Liver (tissue), 3 donors: ENCODE measurements around the gene ERICH2.

Experiments
- GABPA ChIP-seq, 2 donors: IDR thresholded peaks in 1 of 2; conservative IDR thresholded peaks in 1 of 2; 2 replicates each; pipeline ENCODE4 v1.6.1; 2016; ENCODE audit warnings: antibody characterized with exemption in 2 of 2, mild to moderate bottlenecking in 1 of 2, moderate library complexity in 1 of 2
- HNF4G ChIP-seq: IDR thresholded peaks from 2 replicates; pipeline ENCODE4 v1.6.1; 2016; ENCODE audit warnings: antibody characterized with exemption
- RAD21 ChIP-seq, 2 donors: IDR thresholded peaks; 2 replicates each; pipeline ENCODE4 v1.6.1; 2016; ENCODE audit warnings: antibody characterized with exemption in 2 of 2, mild to moderate bottlenecking in 2 of 2
- RXRA ChIP-seq, 2 donors: IDR thresholded peaks; 2 replicates each; pipeline ENCODE4 v1.6.1; 2017 to 2018; ENCODE audit warnings: antibody characterized with exemption in 2 of 2, mild to moderate bottlenecking in 1 of 2
- TAF1 ChIP-seq: conservative IDR thresholded peaks from 2 replicates; pipeline ENCODE4 v1.6.1; 2016; ENCODE audit warnings: antibody characterized with exemption, mild to moderate bottlenecking
- YY1 ChIP-seq: IDR thresholded peaks from 2 replicates; pipeline ENCODE4 v1.6.1; 2016; ENCODE audit warnings: antibody characterized with exemption, mild to moderate bottlenecking
- TF ChIP-seq, protein P1 (sequence below): fragments of 150-350 bp; IDR thresholded peaks from 2 replicates; pipeline ENCODE4 v1.5.1; 2017; ENCODE audit warnings: improper control_type of control experiment, low read depth, low read length; ENCODE audit not compliant: missing input control
- TF ChIP-seq, protein P2 (sequence below): IDR thresholded peaks from 2 replicates; pipeline ENCODE4 v1.6.1; 2016; ENCODE audit warnings: antibody characterized with exemption
- TF ChIP-seq, protein P3 (sequence below): IDR thresholded peaks from 2 replicates; pipeline ENCODE4 v1.6.1; 2016; ENCODE audit warnings: antibody characterized with exemption, mild to moderate bottlenecking
- TF ChIP-seq, protein P4 (sequence below): IDR thresholded peaks from 2 replicates; pipeline ENCODE4 v1.6.1; 2016; ENCODE audit warnings: antibody characterized with exemption
- donor health status: healthy.
- donor health status: healthy.

DNA sequence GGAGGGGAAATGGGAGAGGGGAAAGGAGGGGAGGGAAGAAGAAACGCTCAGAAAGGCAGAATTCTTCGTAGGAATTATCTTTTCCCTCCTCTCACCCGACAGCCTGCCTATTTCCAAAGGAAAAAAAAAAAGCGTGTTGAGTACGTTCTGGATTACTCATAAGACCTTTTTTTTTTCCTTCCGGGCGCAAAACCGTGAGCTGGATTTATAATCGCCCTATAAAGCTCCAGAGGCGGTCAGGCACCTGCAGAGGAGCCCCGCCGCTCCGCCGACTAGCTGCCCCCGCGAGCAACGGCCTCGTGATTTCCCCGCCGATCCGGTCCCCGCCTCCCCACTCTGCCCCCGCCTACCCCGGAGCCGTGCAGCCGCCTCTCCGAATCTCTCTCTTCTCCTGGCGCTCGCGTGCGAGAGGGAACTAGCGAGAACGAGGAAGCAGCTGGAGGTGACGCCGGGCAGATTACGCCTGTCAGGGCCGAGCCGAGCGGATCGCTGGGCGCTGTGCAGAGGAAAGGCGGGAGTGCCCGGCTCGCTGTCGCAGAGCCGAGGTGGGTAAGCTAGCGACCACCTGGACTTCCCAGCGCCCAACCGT, 46.4 kb downstream of the ERICH2 start, which contains the start of gene GAD1:
- TF ChIP-seq GABPA (IDR thresholded peaks at IDR 0.05 in 1 of 2, conservative IDR thresholded peaks at IDR 0.05 in 1 of 2) (no peak), YY1 (no peak), TAF1 (no peak), RAD21 (IDR thresholded peaks at IDR 0.05) (no peak), RXRA (IDR thresholded peaks at IDR 0.05) (no peak), HNF4G (no peak)
- TF ChIP-seq, protein P1, sequence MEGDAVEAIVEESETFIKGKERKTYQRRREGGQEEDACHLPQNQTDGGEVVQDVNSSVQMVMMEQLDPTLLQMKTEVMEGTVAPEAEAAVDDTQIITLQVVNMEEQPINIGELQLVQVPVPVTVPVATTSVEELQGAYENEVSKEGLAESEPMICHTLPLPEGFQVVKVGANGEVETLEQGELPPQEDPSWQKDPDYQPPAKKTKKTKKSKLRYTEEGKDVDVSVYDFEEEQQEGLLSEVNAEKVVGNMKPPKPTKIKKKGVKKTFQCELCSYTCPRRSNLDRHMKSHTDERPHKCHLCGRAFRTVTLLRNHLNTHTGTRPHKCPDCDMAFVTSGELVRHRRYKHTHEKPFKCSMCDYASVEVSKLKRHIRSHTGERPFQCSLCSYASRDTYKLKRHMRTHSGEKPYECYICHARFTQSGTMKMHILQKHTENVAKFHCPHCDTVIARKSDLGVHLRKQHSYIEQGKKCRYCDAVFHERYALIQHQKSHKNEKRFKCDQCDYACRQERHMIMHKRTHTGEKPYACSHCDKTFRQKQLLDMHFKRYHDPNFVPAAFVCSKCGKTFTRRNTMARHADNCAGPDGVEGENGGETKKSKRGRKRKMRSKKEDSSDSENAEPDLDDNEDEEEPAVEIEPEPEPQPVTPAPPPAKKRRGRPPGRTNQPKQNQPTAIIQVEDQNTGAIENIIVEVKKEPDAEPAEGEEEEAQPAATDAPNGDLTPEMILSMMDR: no peak
- TF ChIP-seq, protein P2, sequence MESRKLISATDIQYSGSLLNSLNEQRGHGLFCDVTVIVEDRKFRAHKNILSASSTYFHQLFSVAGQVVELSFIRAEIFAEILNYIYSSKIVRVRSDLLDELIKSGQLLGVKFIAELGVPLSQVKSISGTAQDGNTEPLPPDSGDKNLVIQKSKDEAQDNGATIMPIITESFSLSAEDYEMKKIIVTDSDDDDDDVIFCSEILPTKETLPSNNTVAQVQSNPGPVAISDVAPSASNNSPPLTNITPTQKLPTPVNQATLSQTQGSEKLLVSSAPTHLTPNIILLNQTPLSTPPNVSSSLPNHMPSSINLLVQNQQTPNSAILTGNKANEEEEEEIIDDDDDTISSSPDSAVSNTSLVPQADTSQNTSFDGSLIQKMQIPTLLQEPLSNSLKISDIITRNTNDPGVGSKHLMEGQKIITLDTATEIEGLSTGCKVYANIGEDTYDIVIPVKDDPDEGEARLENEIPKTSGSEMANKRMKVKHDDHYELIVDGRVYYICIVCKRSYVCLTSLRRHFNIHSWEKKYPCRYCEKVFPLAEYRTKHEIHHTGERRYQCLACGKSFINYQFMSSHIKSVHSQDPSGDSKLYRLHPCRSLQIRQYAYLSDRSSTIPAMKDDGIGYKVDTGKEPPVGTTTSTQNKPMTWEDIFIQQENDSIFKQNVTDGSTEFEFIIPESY: no peak
- TF ChIP-seq, protein P3, sequence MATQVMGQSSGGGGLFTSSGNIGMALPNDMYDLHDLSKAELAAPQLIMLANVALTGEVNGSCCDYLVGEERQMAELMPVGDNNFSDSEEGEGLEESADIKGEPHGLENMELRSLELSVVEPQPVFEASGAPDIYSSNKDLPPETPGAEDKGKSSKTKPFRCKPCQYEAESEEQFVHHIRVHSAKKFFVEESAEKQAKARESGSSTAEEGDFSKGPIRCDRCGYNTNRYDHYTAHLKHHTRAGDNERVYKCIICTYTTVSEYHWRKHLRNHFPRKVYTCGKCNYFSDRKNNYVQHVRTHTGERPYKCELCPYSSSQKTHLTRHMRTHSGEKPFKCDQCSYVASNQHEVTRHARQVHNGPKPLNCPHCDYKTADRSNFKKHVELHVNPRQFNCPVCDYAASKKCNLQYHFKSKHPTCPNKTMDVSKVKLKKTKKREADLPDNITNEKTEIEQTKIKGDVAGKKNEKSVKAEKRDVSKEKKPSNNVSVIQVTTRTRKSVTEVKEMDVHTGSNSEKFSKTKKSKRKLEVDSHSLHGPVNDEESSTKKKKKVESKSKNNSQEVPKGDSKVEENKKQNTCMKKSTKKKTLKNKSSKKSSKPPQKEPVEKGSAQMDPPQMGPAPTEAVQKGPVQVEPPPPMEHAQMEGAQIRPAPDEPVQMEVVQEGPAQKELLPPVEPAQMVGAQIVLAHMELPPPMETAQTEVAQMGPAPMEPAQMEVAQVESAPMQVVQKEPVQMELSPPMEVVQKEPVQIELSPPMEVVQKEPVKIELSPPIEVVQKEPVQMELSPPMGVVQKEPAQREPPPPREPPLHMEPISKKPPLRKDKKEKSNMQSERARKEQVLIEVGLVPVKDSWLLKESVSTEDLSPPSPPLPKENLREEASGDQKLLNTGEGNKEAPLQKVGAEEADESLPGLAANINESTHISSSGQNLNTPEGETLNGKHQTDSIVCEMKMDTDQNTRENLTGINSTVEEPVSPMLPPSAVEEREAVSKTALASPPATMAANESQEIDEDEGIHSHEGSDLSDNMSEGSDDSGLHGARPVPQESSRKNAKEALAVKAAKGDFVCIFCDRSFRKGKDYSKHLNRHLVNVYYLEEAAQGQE: no peak
- TF ChIP-seq, protein P4, sequence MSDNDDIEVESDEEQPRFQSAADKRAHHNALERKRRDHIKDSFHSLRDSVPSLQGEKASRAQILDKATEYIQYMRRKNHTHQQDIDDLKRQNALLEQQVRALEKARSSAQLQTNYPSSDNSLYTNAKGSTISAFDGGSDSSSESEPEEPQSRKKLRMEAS: no peak
